K562 (cell line): Measurements from ENCODE around the gene SPNS1. TPM values are rescaled to one million over a fixed set of nuclear protein-coding genes. Genes with fewer than 3 reads are reported as not detected.

Source experiments
- CBFA2T2 ChIP-seq: fragments of 450-650 bp; conservative IDR thresholded peaks from 2 replicates; pipeline ENCODE4 v1.6.1; 2017; ENCODE audit warnings: mild to moderate bottlenecking
- COPS2 ChIP-seq: fragments of 450-650 bp; conservative IDR thresholded peaks from 2 replicates; pipeline ENCODE4 v1.6.1; 2016; ENCODE audit warnings: mild to moderate bottlenecking, moderate library complexity
- DDX20 ChIP-seq: fragments of 450-650 bp; IDR thresholded peaks from 2 replicates; pipeline ENCODE4 v1.6.1; 2016; ENCODE audit warnings: missing genetic modification characterization, low read depth, mild to moderate bottlenecking, missing compliant biosample characterization, moderate library complexity
- FOSL1 ChIP-seq: fragments of 200-800 bp; sonication (Bioruptor generic); conservative IDR thresholded peaks from 2 replicates; pipeline ENCODE4 v1.6.1; 2016; ENCODE audit warnings: missing genetic modification characterization, missing compliant biosample characterization
- HDAC3 ChIP-seq: fragments of 450-650 bp; IDR thresholded peaks from 2 replicates; pipeline ENCODE4 v1.6.1; 2018; ENCODE audit warnings: borderline replicate concordance, mild to moderate bottlenecking, moderate library complexity; ENCODE audit not compliant: partially characterized antibody
- HIVEP1 ChIP-seq: fragments of 250-450 bp; sonication (Bioruptor Pico); IDR thresholded peaks from 2 replicates; pipeline ENCODE4 v1.4.0; 2020; ENCODE audit warnings: mild to moderate bottlenecking
- MED1 ChIP-seq: sonication (generic); formaldehyde crosslinking; IDR thresholded peaks from 2 replicates; pipeline ENCODE4 v1.8.1; 2023; ENCODE audit warnings: missing genetic modification reagents, borderline replicate concordance
- PYGO2 ChIP-seq: fragments of 450-650 bp; IDR thresholded peaks from 2 replicates; pipeline ENCODE4 v1.6.1; 2016; ENCODE audit warnings: mild to moderate bottlenecking, missing genetic modification characterization, moderate library complexity, missing compliant biosample characterization
- RAD51 ChIP-seq: fragments of 450-650 bp; IDR thresholded peaks from 2 replicates; pipeline ENCODE4 v1.7.1; 2016; ENCODE audit warnings: low read depth, mild to moderate bottlenecking, borderline replicate concordance
- TRIM28 ChIP-seq: fragments of 450-650 bp; IDR thresholded peaks from 2 replicates; pipeline ENCODE4 v1.6.1; 2017
- ZNF146 ChIP-seq: IDR thresholded peaks from one replicate; pipeline ENCODE4 v1.6.1; 2018; ENCODE audit warnings: missing compliant biosample characterization; ENCODE audit not compliant: unreplicated experiment
- ZNF23 ChIP-seq: fragments of 250-450 bp; sonication (Bioruptor Pico); IDR thresholded peaks from 2 replicates; pipeline ENCODE4 v1.4.0; 2020; ENCODE audit warnings: mild to moderate bottlenecking
- ZNF232 ChIP-seq: sonication (generic); formaldehyde crosslinking; IDR thresholded peaks from 2 replicates; pipeline ENCODE4 v1.8.0; 2022; ENCODE audit warnings: mild to moderate bottlenecking, missing genetic modification reagents
- ZNF76 ChIP-seq: fragments of 250-450 bp; sonication (Bioruptor Pico); IDR thresholded peaks from 2 replicates; pipeline ENCODE4 v1.4.0; 2020; ENCODE audit warnings: mild to moderate bottlenecking, moderate library complexity, borderline replicate concordance
- polyA plus RNA-seq, 8 experiments: library from polyadenylated mRNA; depleted of rRNA in 4 of 8; stranded (reverse) in 5 of 8; unstranded in 3 of 8; fragments of >200 nt; fragmentation: Nextera tagmentation in 2 of 8; fragmentation: Illumina TruSeq in 1 of 8; extraction: Ambion mirVana in 2 of 8; extraction: Trizol in 1 of 8; gene quantifications; 2 replicates each; pipeline versions ENCODE4 v1.2.1 to v1.2.3, GENCODE V29; 2011 to 2014; ENCODE audit warnings: inconsistent platforms in 1 of 8, missing spikeins in 1 of 8
- total RNA-seq, 7 experiments: library from RNA; depleted of rRNA in 6 of 7; stranded (reverse); fragments of >200 nt in 6 of 7; fragmentation: Illumina TruSeq in 2 of 7; extraction: Trizol in 2 of 7; gene quantifications; 2 replicates each; pipeline versions ENCODE4 v1.2.1 to v1.2.3, GENCODE V29; 2011 to 2021; ENCODE audit warnings: low replicate concordance in 1 of 7
- TF ChIP-seq, protein P1 (sequence below): fragments of 250-450 bp; sonication (Bioruptor Pico); IDR thresholded peaks from 2 replicates; pipeline ENCODE4 v1.5.0; 2022; ENCODE audit warnings: mild to moderate bottlenecking
- TF ChIP-seq, protein P2 (sequence below): fragments of 450-650 bp; formaldehyde crosslinking; IDR thresholded peaks from 2 replicates; pipeline ENCODE4 v1.4.0; 2020; ENCODE audit warnings: mild to moderate bottlenecking, moderate library complexity
- TF ChIP-seq, protein P3 (sequence below): sonication (generic); formaldehyde crosslinking; IDR thresholded peaks from 2 replicates; pipeline ENCODE4 v1.8.1; 2022; ENCODE audit warnings: missing genetic modification reagents
- TF ChIP-seq, protein P4 (sequence below): fragments of 450-650 bp; IDR thresholded peaks from 2 replicates; pipeline ENCODE4 v1.6.1; 2018; ENCODE audit warnings: mild to moderate bottlenecking, low read depth; ENCODE audit not compliant: partially characterized antibody
- TF ChIP-seq, protein P5 (sequence below): fragments of 250-450 bp; sonication (Bioruptor Pico); IDR thresholded peaks from 2 replicates; pipeline ENCODE4 v1.5.0; 2021; ENCODE audit warnings: mild to moderate bottlenecking, borderline replicate concordance

Gene SPNS1
- total and polyA plus RNA-seq, 9 of the 15 experiments (the other 6 are each of a cell fraction or from before 2014, with no cell fraction given), result 0.58 to 64.9 (median 13.7) TPM

DNA sequence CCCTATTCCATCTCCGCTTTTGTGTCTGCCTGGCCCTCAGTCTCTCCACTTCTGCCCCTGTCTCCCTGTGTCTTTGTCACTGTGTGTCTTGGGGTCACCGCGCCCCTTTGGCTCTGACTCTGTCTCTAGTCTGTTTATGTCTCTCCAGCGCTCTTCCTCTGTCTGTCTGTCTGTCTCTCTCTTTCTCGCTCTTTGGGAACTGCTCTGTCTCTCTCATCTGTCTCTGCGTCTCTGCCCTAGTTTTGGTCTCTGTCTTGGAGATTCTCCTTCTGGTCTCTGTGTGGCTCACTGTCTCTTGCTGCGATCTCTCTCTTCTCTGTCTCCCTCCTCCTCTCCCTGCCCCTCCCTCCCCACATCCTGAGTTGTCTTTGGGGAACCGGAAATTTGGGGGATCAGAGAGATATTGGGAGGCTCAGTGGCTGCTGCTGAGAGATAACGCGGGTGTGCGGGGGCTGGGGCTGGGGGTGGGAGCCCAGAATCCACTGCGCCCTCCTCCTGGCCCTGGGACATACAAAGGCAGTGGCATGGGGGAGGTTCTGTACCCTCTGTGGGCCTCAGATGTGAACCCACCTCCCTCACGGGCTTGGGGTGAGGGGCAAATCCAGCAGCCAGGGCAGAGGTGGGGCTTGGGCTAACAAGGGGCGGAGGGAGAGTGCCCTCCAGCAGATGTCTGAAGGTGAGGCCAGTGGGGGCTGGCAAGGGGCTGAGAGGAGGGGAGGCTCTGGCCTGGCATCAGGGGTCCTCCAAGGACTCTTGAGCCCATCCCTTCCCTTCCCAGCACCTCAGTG is 34.7 kb downstream of the SPNS1 start (continued):
- no peak for TF ChIP-seq DDX20 (tag)
- TF ChIP-seq ZNF232 (CRISPR knock-in tag), result no peak
- TF ChIP-seq ZNF76 (CRISPR knock-in tag), result peak; percentile 71
- TF ChIP-seq, protein P1, sequence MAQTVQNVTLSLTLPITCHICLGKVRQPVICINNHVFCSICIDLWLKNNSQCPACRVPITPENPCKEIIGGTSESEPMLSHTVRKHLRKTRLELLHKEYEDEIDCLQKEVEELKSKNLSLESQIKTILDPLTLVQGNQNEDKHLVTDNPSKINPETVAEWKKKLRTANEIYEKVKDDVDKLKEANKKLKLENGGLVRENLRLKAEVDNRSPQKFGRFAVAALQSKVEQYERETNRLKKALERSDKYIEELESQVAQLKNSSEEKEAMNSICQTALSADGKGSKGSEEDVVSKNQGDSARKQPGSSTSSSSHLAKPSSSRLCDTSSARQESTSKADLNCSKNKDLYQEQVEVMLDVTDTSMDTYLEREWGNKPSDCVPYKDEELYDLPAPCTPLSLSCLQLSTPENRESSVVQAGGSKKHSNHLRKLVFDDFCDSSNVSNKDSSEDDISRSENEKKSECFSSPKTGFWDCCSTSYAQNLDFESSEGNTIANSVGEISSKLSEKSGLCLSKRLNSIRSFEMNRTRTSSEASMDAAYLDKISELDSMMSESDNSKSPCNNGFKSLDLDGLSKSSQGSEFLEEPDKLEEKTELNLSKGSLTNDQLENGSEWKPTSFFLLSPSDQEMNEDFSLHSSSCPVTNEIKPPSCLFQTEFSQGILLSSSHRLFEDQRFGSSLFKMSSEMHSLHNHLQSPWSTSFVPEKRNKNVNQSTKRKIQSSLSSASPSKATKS (CRISPR knock-in tag), result no peak
- TF ChIP-seq CBFA2T2, result peak; percentile 91
- TF ChIP-seq HDAC3, result peak; percentile 86
- TF ChIP-seq ZNF146, result no peak
- no peak for TF ChIP-seq COPS2
- no peak for TF ChIP-seq HIVEP1 (CRISPR knock-in tag)
- TF ChIP-seq, protein P2, sequence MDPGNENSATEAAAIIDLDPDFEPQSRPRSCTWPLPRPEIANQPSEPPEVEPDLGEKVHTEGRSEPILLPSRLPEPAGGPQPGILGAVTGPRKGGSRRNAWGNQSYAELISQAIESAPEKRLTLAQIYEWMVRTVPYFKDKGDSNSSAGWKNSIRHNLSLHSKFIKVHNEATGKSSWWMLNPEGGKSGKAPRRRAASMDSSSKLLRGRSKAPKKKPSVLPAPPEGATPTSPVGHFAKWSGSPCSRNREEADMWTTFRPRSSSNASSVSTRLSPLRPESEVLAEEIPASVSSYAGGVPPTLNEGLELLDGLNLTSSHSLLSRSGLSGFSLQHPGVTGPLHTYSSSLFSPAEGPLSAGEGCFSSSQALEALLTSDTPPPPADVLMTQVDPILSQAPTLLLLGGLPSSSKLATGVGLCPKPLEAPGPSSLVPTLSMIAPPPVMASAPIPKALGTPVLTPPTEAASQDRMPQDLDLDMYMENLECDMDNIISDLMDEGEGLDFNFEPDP, result no peak
- no peak for TF ChIP-seq ZNF23
- TF ChIP-seq, protein P3, sequence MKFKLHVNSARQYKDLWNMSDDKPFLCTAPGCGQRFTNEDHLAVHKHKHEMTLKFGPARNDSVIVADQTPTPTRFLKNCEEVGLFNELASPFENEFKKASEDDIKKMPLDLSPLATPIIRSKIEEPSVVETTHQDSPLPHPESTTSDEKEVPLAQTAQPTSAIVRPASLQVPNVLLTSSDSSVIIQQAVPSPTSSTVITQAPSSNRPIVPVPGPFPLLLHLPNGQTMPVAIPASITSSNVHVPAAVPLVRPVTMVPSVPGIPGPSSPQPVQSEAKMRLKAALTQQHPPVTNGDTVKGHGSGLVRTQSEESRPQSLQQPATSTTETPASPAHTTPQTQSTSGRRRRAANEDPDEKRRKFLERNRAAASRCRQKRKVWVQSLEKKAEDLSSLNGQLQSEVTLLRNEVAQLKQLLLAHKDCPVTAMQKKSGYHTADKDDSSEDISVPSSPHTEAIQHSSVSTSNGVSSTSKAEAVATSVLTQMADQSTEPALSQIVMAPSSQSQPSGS (CRISPR knock-in tag), result no peak
- TF ChIP-seq TRIM28, result no peak
- TF ChIP-seq, protein P4, sequence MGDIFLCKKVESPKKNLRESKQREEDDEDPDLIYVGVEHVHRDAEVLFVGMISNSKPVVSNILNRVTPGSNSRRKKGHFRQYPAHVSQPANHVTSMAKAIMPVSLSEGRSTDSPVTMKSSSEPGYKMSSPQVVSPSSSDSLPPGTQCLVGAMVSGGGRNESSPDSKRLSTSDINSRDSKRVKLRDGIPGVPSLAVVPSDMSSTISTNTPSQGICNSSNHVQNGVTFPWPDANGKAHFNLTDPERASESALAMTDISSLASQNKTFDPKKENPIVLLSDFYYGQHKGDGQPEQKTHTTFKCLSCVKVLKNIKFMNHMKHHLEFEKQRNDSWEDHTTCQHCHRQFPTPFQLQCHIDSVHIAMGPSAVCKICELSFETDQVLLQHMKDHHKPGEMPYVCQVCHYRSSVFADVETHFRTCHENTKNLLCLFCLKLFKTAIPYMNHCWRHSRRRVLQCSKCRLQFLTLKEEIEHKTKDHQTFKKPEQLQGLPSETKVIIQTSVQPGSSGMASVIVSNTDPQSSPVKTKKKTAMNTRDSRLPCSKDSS, result peak; percentile 47
- TF ChIP-seq RAD51, result no peak
- no peak for TF ChIP-seq MED1 (CRISPR knock-in tag)
- TF ChIP-seq, protein P5, sequence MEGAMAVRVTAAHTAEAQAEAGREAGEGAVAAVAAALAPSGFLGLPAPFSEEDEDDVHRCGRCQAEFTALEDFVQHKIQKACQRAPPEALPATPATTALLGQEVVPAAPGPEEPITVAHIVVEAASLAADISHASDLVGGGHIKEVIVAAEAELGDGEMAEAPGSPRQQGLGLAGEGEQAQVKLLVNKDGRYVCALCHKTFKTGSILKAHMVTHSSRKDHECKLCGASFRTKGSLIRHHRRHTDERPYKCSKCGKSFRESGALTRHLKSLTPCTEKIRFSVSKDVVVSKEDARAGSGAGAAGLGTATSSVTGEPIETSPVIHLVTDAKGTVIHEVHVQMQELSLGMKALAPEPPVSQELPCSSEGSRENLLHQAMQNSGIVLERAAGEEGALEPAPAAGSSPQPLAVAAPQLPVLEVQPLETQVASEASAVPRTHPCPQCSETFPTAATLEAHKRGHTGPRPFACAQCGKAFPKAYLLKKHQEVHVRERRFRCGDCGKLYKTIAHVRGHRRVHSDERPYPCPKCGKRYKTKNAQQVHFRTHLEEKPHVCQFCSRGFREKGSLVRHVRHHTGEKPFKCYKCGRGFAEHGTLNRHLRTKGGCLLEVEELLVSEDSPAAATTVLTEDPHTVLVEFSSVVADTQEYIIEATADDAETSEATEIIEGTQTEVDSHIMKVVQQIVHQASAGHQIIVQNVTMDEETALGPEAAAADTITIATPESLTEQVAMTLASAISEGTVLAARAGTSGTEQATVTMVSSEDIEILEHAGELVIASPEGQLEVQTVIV (CRISPR knock-in tag), result no peak
- peak; percentile 55 for TF ChIP-seq FOSL1
- TF ChIP-seq PYGO2 (tag), result 0 out of 2 replicates have a peak, but pooled peaks have one; percentile 50
